Endothelial cell of umbilical vein (primary cell): ENCODE data around the gene CCDC3. TPM values are rescaled to one million over a fixed set of nuclear protein-coding genes. Genes with fewer than 3 reads are reported as not detected.

ENCODE experiments used
- BruUV-seq: library from RNA; stranded (reverse); fragments of 400-500 nt; replicated peaks from 2 replicates; lab custom pipeline; 2021; lab: Mats Ljungman, UMichigan
- CTCF ChIA-PET: fragments of 300-600, 350-600 bp; sonication (Branson Sonifier 250); formaldehyde crosslinking; loops from one replicate; lab custom pipeline; 2021; ENCODE audit warnings: antibody characterized with exemption, inconsistent platforms; lab: Charles Lee
- POLR2A ChIA-PET: fragments of 300-600, 350-600 bp; sonication (Branson Sonifier 250); formaldehyde crosslinking; loops from one replicate; lab custom pipeline; 2021; ENCODE audit warnings: antibody characterized with exemption, inconsistent platforms; lab: Charles Lee
- DNase-seq: peaks from one replicate; pipeline ENCODE4 v3.0.0-alpha.2; 2011; ENCODE audit warnings: low read depth, low spot score
- FAIRE-seq: peaks from 2 replicates; lab custom pipeline; 2011; peaks lifted over from hg19 to GRCh38; lab: Jason Lieb, UNC
- H2AFZ ChIP-seq: 2 replicates; pipeline ENCODE4 v1.6.0; 2012; ENCODE audit warnings: low read depth, low read length, control low read depth, inconsistent platforms
- H3K27ac ChIP-seq: 2 replicates; pipeline ENCODE4 v1.5.1; 2011; ENCODE audit warnings: low read depth, mild to moderate bottlenecking, control low read depth, low read length, moderate library complexity; ENCODE audit not compliant: insufficient read depth
- H3K27me3 ChIP-seq, 2 experiments: 2 replicates each; pipeline versions ENCODE4 v1.6.0 to v1.6.1; 2011; ENCODE audit warnings: low read length in 2 of 2, mixed read lengths in 1 of 2; ENCODE audit not compliant: control insufficient read depth in 2 of 2, insufficient read depth in 2 of 2
- H3K36me3 ChIP-seq, 2 experiments: 2 replicates in 1 of 2; 3 replicates in 1 of 2; pipeline ENCODE4 v1.5.1; 2011; ENCODE audit warnings: low read length in 2 of 2, mild to moderate bottlenecking in 1 of 2, moderate library complexity in 1 of 2; ENCODE audit not compliant: control insufficient read depth in 2 of 2, insufficient read depth in 2 of 2; ENCODE audit errors: extremely low read depth in 1 of 2
- H3K4me1 ChIP-seq: 3 replicates; pipeline ENCODE4 v1.5.1; 2011; ENCODE audit warnings: mild to moderate bottlenecking, low read length; ENCODE audit not compliant: control insufficient read depth, insufficient read depth; ENCODE audit errors: extremely low read depth
- H3K4me2 ChIP-seq: 2 replicates; pipeline ENCODE4 v1.6.1; 2011; ENCODE audit warnings: low read length, control low read depth, mixed read lengths; ENCODE audit not compliant: insufficient read depth
- H3K4me3 ChIP-seq, 3 experiments: fragments of 200-600 bp in 1 of 3; sonication (generic), shearing (Covaris generic) in 1 of 3; replicated peaks in 1 of 3; 2 replicates each; pipeline ENCODE4 v1.5.1; 2011 to 2016; ENCODE audit warnings: control low read depth in 3 of 3, low read length in 3 of 3, mild to moderate bottlenecking in 2 of 3, inconsistent platforms in 1 of 3, low read depth in 1 of 3, moderate library complexity in 1 of 3; ENCODE audit not compliant: insufficient read depth in 1 of 3
- H3K79me2 ChIP-seq: 2 replicates; pipeline ENCODE4 v1.6.0; 2012; ENCODE audit warnings: low read length, inconsistent platforms; ENCODE audit not compliant: control insufficient read depth, insufficient read depth
- H3K9ac ChIP-seq: replicated peaks from 2 replicates; pipeline ENCODE3; 2011; ENCODE audit warnings: low read length, control low read depth; ENCODE audit not compliant: insufficient read depth; ENCODE audit errors: extremely low read depth
- H3K9me1 ChIP-seq: replicated peaks from 3 replicates; pipeline ENCODE4 v1.6.0; 2011; ENCODE audit warnings: mild to moderate bottlenecking, low read length; ENCODE audit not compliant: control insufficient read depth, insufficient read depth; ENCODE audit errors: extremely low read depth
- H3K9me3 ChIP-seq: replicated peaks from 2 replicates; pipeline ENCODE4 v1.5.1; 2012; ENCODE audit warnings: low read length, inconsistent platforms; ENCODE audit not compliant: control insufficient read depth, insufficient read depth
- H4K20me1 ChIP-seq: replicated peaks from 2 replicates; pipeline ENCODE3; 2011; ENCODE audit warnings: mild to moderate bottlenecking, low read length; ENCODE audit not compliant: control insufficient read depth, insufficient read depth; ENCODE audit errors: extremely low read depth
- EZH2 ChIP-seq: IDR thresholded peaks from 2 replicates; pipeline ENCODE4 v1.6.1; 2012; ENCODE audit warnings: borderline replicate concordance, low read depth, mild to moderate bottlenecking, moderate library complexity, low read length, inconsistent platforms; ENCODE audit not compliant: severe bottlenecking
- FOS ChIP-seq: IDR thresholded peaks from 2 replicates; pipeline ENCODE4 v1.6.1; 2011; ENCODE audit warnings: mild to moderate bottlenecking, low read length, moderate library complexity, borderline replicate concordance; ENCODE audit not compliant: insufficient read depth
- GATA2 ChIP-seq: IDR thresholded peaks from 2 replicates; pipeline ENCODE4 v1.7.0; 2011; ENCODE audit warnings: low read depth, mild to moderate bottlenecking, moderate library complexity, mixed read lengths, low read length; ENCODE audit not compliant: insufficient read length, insufficient read depth
- JUN ChIP-seq: IDR thresholded peaks from 2 replicates; pipeline ENCODE4 v1.6.1; 2011; ENCODE audit warnings: borderline replicate concordance, low read depth; ENCODE audit not compliant: insufficient read length, insufficient read depth
- MYC ChIP-seq: IDR thresholded peaks from one replicate; pipeline ENCODE4 v1.6.1; 2011; ENCODE audit warnings: mild to moderate bottlenecking, low read depth, low read length
- POLR2AphosphoS5 ChIP-seq: IDR thresholded peaks from 2 replicates; pipeline ENCODE4 v1.6.1; 2012; ENCODE audit warnings: low read depth, mild to moderate bottlenecking, control low read depth, low read length, moderate library complexity; ENCODE audit not compliant: insufficient read depth
- dilution Hi-C: fragments of 300-500 bp; cut with MboI; formaldehyde crosslinking; loops from one replicate; pipeline ENCODE4 v1.15.0; 2019; ENCODE audit warnings: low sequenced_read_pairs; ENCODE audit not compliant: extremely low pct_ligation_motif_present
- intact Hi-C: fragments of 100-400 bp; cut with micrococcal nuclease; formaldehyde crosslinking; loops from one replicate; pipeline ENCODE4 v1.10.0; 2022
- polyA plus RNA-seq, 4 experiments: library from polyadenylated mRNA; depleted of rRNA in 3 of 4; stranded (reverse) in 3 of 4; unstranded in 1 of 4; fragments of >200 nt; gene quantifications; 2 replicates each; pipeline versions ENCODE4 v1.2.1 to v1.2.3, GENCODE V29; 2011 to 2012; ENCODE audit warnings: missing spikeins in 1 of 4
- total RNA-seq: library from RNA; stranded (reverse); gene quantifications from 2 replicates; pipeline ENCODE4 v1.2.3, GENCODE V29; 2021

The CCDC3 gene
- total and polyA plus RNA-seq, 2 donors (not counting 3 experiments of a cell fraction or from before 2014, with no cell fraction given) = 0.90 to 1.4 TPM

DNA sequence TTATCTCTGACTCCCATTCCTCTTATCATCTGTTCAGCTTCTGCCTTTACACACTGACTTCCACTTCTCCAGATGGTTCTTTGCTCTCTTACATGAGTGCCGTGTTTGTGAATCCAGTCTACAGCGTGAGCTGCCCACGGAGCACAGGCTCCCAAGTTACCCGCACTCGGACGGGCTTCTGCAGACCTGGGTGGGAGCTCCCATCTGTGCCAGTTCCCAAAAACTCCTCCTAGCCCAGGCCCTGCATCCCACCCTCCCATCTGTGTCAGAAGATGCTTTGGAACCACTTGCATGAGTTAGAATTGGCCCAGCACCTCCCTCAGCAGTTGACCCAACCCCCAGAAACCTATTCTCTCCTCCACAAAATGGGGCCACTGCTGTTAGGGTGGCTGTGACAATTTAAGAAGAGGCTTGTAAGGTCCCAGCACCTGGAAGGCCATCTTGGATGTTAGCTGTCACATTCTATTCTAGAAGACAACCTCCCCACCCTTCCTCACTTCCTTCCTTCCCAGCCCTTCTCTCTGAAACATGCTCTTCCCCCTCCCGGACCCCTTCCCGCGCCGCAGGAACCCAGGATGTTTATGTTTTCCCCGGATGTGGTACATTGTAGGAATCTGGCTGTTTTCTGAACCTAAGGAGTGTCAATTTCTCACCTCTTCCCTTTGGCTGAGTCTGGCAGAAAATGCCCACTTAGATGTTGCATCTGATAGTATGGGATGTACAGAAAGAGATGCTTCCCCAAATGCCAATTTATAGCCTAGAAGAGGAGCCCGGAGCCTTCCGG lies 79.2 kb downstream of the CCDC3 start:
- TF ChIP-seq JUN (no peak), MYC (no peak), POLR2AphosphoS5 (no peak)
- H3K9me3 ChIP-seq = no peaks in the 10 kb centered on the region
- POLR2A ChIA-PET = no interaction called here
- FAIRE-seq (no peak), DNase-seq (no peak)
- no TSS peak for BruUV-seq
- dilution Hi-C loops (no loop called here), intact Hi-C loops (no loop called here)
- CTCF ChIA-PET = no interaction called here
- no peaks in the 10 kb centered on the region for H3K36me3 ChIP-seq
- H3K9me1 ChIP-seq = no peaks in the 10 kb centered on the region
- H3K4me2 ChIP-seq = no peak overlapping the region
- no peak overlapping the region for H2AFZ ChIP-seq
- no peak overlapping the region for H3K27ac ChIP-seq
- no peak overlapping the region for H3K4me3 ChIP-seq
- no peaks in the 10 kb centered on the region for H3K27me3 ChIP-seq
- H3K79me2 ChIP-seq = no peaks in the 10 kb centered on the region
- H4K20me1 ChIP-seq = no peaks in the 10 kb centered on the region
- no peaks in the 10 kb centered on the region for H3K4me1 ChIP-seq
- no peak overlapping the region for H3K9ac ChIP-seq

DNA sequence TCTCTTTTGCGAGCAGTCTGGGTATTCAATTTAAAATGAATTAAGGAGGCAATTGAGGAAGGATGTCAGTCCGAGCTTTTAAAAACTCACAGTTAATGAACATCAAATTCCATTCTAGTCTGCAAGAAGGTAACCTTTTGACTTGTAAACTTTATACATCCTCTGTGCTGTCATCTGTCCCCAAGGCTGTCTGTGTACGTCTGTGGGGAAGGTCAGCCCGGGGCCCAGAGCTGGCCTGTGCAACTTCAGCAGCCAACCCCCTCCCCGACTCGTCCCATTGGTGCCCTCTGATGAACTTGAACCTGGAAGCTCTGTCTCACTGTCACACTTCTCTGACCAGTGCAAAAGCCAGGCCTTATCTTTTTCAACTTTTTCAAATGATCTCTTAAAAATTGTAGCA lies 80.3 kb downstream of the CCDC3 start:
- dilution Hi-C loops = no loop called here
- intact Hi-C loops = no loop called here
- Histone ChIP-seq H3K79me2 (no peaks in the 10 kb centered on the region), H3K4me2 (no peak overlapping the region), H3K36me3 (no peaks in the 10 kb centered on the region), H3K9me1 (no peaks in the 10 kb centered on the region), H3K27me3 (no peaks in the 10 kb centered on the region), H3K4me3 (no peak overlapping the region), H3K9me3 (no peaks in the 10 kb centered on the region), H4K20me1 (no peaks in the 10 kb centered on the region), H3K9ac (no peak overlapping the region), H3K4me1 (no peaks in the 10 kb centered on the region), H3K27ac (no peak overlapping the region), H2AFZ (no peak overlapping the region)
- DNase-seq (no peak), FAIRE-seq (no peak)
- BruUV-seq = no TSS peak
- POLR2A ChIA-PET = no interaction called here
- CTCF ChIA-PET = no interaction called here
- no peak for TF ChIP-seq FOS
- no peak for TF ChIP-seq MYC
- no peak for TF ChIP-seq POLR2AphosphoS5
- no peak for TF ChIP-seq GATA2
- no peak for TF ChIP-seq EZH2
- TF ChIP-seq JUN = no peak
